NCI-H526 (cell line): ENCODE data around the gene CIRBP.

Experiments
- DNase-seq, 2 experiments: peaks; one replicate each; lab custom pipeline; 2025; lab: John Stamatoyannopoulos, UW

Gene CIRBP

GRCh38 chr19:1267477-1268225 is 1.5 kb upstream of the CIRBP start:
- DNase-seq: no peak

- DNase-seq: no peak
Measured at GRCh38 chr19:1268226-1269064, 687 bp upstream of the CIRBP start.

DNA sequence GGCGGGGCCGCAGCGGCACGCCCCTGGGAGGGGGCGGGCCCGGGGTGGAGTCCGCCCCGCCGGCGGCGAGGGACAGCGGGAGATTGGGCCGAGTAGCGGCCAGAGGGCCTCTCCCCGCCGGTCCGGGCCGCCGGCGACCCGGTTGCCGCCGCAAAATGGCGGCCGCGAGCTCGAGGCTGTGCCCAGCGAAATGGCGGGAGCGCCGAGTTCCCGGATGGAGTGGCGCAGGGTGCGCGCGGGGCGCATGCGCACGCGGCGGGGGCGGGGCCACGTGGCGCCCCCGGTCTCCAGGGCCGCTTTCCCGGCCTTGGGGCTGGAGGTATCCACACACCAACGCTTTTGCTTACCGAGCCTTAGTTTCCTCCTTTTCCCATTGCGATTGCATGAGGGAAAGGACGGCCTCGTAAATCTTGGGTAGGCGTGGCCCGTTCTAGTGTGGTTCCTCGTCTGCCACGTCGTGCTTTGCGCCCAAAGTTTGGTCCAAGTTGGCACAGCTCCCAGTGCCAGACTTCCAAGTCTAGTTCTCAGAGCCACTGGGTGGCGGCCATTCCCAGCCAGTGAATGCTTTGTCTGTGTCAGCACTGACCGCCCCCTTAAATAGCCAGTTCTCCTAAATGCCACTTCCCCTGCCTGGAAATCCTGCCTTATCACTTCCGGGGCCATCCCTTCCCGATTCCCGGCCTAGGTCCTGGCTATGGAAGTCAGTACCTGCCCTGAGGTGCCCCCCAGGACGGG is 513 bp downstream of the CIRBP start:
- peak in 1 of 2 experiments; percentile 78 for DNase-seq

DNA sequence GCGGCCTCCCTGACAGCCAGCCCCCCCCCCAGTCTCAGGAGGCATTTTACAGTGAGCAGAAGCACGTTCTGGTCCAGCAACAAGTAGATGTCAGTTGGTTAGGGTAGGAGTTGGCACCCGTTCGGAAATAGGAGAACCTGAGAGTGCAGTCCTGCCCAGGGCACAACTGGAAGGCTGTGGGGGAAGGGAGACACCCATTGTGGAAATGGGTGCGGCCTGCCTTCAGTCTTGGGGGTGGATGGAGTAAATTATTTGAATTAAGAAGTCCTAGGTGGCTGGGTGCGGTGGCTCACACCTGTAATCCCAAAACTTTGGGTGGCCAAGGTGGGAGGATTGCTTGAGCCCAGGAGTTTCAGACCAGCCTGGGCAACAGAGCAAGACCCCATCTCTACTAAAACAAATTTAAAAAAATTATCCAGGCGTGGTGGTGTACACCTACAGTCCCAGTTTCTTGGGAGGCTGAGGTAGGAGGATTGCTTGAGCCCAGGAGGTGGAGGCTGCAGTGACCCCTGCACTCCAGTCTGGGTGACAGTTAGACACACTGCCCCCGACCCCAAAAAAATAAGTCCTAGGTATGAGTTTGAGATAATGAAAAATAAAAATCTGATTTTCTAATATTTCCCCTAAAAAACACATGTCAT is 1.2 kb downstream of the CIRBP start:
- DNase-seq: no peak

DNA sequence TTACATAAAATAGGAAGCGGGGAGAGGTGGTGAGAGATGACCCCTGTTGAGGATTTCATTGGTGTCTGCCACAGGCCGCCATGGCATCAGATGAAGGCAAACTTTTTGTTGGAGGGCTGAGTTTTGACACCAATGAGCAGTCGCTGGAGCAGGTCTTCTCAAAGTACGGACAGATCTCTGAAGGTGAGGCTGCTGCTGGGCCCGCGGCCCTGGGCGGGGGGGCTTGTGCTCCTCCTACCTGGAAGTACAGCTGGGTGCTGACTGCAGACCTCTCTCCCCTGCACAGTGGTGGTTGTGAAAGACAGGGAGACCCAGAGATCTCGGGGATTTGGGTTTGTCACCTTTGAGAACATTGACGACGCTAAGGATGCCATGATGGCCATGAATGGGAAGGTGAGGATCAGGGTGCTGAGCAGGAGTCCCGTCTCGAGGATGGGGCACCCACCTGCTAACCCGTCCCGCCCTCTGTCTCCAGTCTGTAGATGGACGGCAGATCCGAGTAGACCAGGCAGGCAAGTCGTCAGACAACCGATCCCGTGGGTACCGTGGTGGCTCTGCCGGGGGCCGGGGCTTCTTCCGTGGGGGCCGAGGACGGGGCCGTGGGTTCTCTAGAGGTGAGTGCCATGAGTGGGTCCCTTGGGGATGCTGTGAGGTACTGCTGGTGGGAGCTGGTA is 1.9 kb downstream of the CIRBP start:
- DNase-seq: no peak

DNA sequence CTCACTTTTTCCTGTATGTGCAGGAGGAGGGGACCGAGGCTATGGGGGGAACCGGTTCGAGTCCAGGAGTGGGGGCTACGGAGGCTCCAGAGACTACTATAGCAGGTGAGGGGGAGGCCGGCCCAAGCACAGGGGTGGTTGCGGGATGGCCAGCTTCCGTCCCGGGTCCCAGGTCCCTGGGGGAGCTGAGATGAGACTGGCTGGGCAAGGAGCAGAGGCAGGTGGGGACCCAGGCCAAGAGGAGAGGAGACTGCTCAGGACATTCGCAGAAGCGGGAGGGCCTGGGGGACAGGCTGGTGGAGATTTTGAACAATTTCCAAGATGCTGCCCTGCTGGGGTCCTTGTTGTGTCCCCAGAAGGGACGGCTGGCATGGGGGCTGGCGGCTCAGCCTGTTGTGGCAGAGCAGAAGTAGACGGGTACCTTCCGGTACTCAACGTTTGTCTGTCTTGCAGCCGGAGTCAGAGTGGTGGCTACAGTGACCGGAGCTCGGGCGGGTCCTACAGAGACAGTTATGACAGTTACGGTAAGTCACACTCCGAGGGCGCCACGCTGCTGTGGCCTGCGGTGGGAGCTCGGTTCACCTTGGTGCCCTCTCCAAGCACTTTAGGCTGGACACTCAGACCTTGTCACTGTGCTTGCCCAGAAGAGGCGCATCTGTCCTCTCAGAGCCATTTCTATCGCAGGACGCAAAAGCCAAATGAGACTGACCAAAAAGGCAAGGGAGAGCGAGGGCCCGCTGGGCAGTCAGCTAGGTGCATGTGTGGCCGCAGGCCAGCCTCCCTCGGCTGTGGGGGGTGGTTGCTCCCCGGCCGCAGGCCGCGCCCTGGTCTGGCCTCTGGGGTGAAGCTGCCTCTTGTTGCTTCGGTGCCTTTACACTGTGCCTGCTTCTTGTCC is 2.6 kb downstream of the CIRBP start:
- DNase-seq: no peak

GRCh38 chr19:1272423-1273262 is 3.5 kb downstream of the CIRBP start:
- no peak for DNase-seq

DNA sequence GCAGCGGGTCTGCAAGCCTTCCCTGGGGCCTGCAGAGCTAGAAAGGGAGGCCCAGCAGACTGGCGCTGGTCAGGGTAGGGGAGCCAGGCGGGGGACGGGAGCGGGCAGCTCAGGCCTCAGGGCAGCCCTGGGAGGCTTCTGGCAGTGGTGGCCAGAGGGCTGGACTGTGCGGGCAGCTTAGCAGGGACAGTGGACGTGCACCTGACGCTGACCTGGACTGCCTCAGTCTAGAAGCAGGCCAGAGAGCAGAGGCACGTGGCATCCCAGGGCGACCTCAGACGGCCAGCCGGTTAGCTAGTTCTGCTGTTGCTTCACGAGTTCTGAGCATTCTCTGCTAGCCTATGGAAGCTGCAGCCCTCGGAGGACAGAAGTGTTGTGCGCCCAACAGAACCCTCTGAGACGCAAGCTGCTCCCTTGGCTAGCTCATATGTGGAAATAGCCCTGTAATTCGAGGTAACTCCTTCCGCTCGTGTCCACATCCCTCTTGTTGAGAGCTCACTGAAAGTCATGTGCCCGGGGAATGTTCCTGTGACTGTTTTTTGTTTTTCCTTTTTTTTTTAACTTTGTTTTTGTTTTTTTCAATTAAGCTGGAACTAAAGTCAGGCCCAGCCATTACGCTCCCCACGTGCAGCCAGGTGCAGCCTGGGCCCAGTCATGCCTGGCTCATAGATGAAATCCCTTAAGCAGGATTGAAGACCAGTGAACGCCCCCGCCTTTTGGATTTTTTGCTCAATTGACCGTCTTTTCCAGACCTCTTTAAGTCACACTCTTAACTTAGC is 4.3 kb downstream of the CIRBP start:
- DNase-seq: no peak

DNA sequence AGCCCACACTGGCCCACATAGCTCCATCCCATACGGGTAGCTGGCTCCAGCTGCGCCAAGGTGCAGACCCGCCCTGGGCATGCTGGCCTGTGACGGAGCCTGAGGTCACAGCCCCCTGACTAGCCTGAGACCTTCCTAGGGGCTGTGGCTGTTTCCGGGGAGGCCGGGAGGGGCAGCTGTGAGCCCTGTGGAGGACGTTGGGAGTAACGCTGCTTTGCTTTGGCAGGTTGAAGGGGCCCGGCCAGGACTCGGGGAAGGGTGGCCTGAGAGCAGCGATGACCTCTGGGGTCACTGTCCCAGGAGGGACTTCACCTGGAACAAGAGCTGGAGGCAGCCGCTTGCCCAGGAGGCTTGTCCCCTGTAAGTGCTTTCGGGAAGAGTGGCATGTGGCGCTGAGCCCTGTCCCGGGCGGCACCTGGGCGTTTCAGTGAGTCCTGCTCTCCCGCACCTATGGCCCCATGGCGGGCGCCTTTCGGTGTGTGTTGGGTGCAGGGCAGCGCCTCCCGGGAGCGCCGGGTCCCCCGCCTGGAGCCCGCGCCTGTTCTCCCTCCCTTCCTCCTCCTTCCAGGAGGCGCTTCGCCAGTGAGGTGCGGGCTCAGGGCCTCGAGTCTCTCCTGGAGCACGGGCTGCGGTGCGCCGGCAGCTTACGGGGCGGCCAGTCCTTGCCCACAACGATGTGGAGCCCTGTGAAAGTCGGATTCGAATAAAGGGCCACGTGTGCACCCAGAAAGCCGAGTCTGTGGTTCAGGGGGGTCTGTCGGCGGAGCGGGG is 5.1 kb downstream of the CIRBP start:
- no peak for DNase-seq

GRCh38 chr19:1274852-1275259 is 5.7 kb downstream of the CIRBP start:
- peak in 1 of 2 experiments; percentile 49 for DNase-seq

DNA sequence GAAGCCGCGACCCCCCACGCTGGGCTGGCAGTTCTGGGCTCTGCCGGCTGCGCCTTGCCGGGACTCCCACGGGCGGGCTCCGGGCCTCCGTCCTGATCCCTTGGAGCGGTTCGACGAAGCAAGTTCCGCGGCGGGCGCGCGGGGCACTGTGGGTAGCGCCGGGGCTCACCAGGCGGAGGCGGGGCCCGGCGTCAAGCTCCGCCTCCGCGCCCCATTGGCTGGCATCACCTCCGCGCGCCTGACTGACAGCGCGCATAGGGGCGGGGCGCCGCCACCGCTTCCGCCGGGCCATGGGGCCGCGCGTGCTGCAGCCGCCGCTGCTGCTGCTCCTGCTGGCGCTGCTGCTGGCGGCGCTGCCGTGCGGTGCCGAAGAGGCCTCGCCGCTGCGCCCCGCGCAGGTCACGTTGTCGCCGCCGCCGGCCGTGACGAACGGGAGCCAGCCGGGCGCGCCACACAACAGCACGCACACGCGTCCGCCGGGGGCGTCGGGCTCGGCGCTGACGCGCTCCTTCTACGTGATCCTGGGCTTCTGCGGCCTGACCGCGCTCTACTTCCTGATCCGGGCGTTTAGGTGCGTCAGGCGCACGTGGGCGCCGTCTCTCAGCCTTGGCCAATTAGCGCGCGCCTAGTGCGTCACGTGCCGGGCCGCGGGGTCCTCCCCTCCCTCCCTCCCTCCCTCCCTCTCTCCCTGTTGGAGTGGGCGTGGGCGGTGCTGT is 6.3 kb downstream of the CIRBP start, which contains the start of gene FAM174C:
Gene FAM174C, plus strand, starts transcription at position 271 of the 716 bp plus-strand sequence. Its CDS starts 20 bp downstream, at position 291.
- DNase-seq: peak; percentile 84 to 95

- no peak for DNase-seq
Measured at GRCh38 chr19:1275976-1276627, 7.0 kb downstream of the CIRBP start.

GRCh38 chr19:1276628-1277022 is 7.5 kb downstream of the CIRBP start:
- DNase-seq: no peak

DNA sequence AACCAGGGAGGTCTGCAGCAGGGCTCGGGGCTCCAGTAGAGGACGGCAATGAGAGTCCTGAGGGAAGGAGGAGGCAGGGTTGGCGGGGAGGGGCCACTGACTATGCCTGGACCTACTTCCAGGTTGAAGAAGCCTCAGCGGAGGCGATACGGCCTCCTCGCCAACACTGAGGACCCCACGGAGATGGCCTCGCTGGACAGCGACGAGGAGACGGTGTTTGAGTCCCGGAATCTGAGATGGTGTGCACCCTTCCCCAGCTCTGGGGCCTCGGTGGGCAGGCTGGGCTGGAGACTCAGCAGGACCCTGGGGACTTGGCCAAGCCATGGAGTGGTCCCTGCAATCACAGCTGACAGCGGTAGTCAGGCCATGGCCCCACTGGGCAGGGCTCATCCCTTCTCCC is 7.9 kb downstream of the CIRBP start:
- DNase-seq: no peak

- DNase-seq: no peak
Measured at GRCh38 chr19:1278074-1278473, 8.9 kb downstream of the CIRBP start.
